Adrenal gland (tissue), 5 donors: Measurements from ENCODE around the gene MTFR1L.

Experiments used
- POLR2A ChIP-seq, 2 donors: fragments of 450-650 bp; IDR thresholded peaks; one replicate each; pipeline ENCODE4 v1.6.1; 2017; ENCODE audit warnings: antibody characterized with exemption in 2 of 2, mild to moderate bottlenecking in 2 of 2, moderate library complexity in 1 of 2
- TF ChIP-seq, protein P1 (sequence below), 6 experiments: fragments of 450-650 bp in 4 of 6; fragments of 200-600 bp in 2 of 6; sonication (generic) in 1 of 6; IDR thresholded peaks; 1 replicate in 5 of 6; 2 replicates in 1 of 6; pipeline versions ENCODE4 v1.5.1 to v1.8.0; 2016 to 2021; ENCODE audit warnings: antibody characterized with exemption in 6 of 6, mild to moderate bottlenecking in 2 of 6, moderate library complexity in 1 of 6
- donor health status: DM: no; HTN: no; CAD: no.

GRCh38 chr1:25771221-25772114 lies 48.3 kb upstream of the MTFR1L start:
- TF ChIP-seq, protein P1, sequence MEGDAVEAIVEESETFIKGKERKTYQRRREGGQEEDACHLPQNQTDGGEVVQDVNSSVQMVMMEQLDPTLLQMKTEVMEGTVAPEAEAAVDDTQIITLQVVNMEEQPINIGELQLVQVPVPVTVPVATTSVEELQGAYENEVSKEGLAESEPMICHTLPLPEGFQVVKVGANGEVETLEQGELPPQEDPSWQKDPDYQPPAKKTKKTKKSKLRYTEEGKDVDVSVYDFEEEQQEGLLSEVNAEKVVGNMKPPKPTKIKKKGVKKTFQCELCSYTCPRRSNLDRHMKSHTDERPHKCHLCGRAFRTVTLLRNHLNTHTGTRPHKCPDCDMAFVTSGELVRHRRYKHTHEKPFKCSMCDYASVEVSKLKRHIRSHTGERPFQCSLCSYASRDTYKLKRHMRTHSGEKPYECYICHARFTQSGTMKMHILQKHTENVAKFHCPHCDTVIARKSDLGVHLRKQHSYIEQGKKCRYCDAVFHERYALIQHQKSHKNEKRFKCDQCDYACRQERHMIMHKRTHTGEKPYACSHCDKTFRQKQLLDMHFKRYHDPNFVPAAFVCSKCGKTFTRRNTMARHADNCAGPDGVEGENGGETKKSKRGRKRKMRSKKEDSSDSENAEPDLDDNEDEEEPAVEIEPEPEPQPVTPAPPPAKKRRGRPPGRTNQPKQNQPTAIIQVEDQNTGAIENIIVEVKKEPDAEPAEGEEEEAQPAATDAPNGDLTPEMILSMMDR (IDR thresholded peaks at IDR 0.05): no peak
- no peak for TF ChIP-seq POLR2A (IDR thresholded peaks at IDR 0.05)
